NCI-H1417 (cell line): ENCODE data around the gene MAP1S.
A peak's percentile ranks its signal among the peaks of the same experiment; 100 is the strongest.

ENCODE experiments used
- DNase-seq, 3 experiments: peaks; one replicate each; lab custom pipeline; 2025; lab: John Stamatoyannopoulos, UW

The MAP1S gene

GRCh38 chr19:17688853-17689595 is 30.3 kb upstream of the MAP1S start:
- DNase-seq = no peak

GRCh38 chr19:17692566-17692965 is 26.7 kb upstream of the MAP1S start:
- DNase-seq = no peak

- no peak for DNase-seq
Observed at GRCh38 chr19:17695198-17695597, 24.1 kb upstream of the MAP1S start.

- peak in 1 of 3 experiments; percentile 5 for DNase-seq
Observed at GRCh38 chr19:17703824-17704463, 15.3 kb upstream of the MAP1S start.

- DNase-seq = no peak
Observed at GRCh38 chr19:17706750-17707181, 12.5 kb upstream of the MAP1S start.

GRCh38 chr19:17711851-17712250 is 7.4 kb upstream of the MAP1S start:
- no peak for DNase-seq

GRCh38 chr19:17716309-17716929 is 2.9 kb upstream of the MAP1S start:
- DNase-seq = no peak

- no peak for DNase-seq
Observed at GRCh38 chr19:17718550-17718946, 732 bp upstream of the MAP1S start.

- DNase-seq = peak in 2 of 3 experiments; percentile 38 to 57
Observed at GRCh38 chr19:17719730-17720400, 585 bp downstream of the MAP1S start.

- DNase-seq = peak in 1 of 3 experiments; percentile 19
Observed at GRCh38 chr19:17720440-17720839, 1.2 kb downstream of the MAP1S start.

GRCh38 chr19:17721111-17721628 is 1.9 kb downstream of the MAP1S start:
- DNase-seq = no peak

- DNase-seq = no peak
Observed at GRCh38 chr19:17721821-17722220, 2.5 kb downstream of the MAP1S start.

GRCh38 chr19:17722655-17723240 is 3.5 kb downstream of the MAP1S start:
- no peak for DNase-seq

- DNase-seq = no peak
Observed at GRCh38 chr19:17724655-17725054, 5.4 kb downstream of the MAP1S start.

- no peak for DNase-seq
Observed at GRCh38 chr19:17725422-17726078, 6.3 kb downstream of the MAP1S start.

- no peak for DNase-seq
Observed at GRCh38 chr19:17726136-17726741, 7.0 kb downstream of the MAP1S start.

GRCh38 chr19:17726964-17727773 is 7.9 kb downstream of the MAP1S start:
- DNase-seq = no peak

GRCh38 chr19:17727843-17728242 is 8.6 kb downstream of the MAP1S start:
- DNase-seq = no peak

GRCh38 chr19:17733127-17733526 is 13.8 kb downstream of the MAP1S start:
- no peak for DNase-seq

GRCh38 chr19:17734146-17734545 is 14.9 kb downstream of the MAP1S start:
- DNase-seq = no peak
